Tibial nerve (tissue), 4 donors: ENCODE data around the gene AKNA.

Experiments
- EP300 ChIP-seq, 2 donors: sonication (generic); formaldehyde crosslinking; IDR thresholded peaks; one replicate each; pipeline ENCODE4 v1.6.1; 2017; ENCODE audit warnings: antibody characterized with exemption in 2 of 2, mild to moderate bottlenecking in 1 of 2
- POLR2A ChIP-seq, 2 donors: fragments of 450-650 bp; IDR thresholded peaks; one replicate each; pipeline ENCODE4 v1.6.1; 2017; ENCODE audit warnings: antibody characterized with exemption in 2 of 2, mild to moderate bottlenecking in 2 of 2, moderate library complexity in 2 of 2
- TF ChIP-seq, protein P1 (sequence below), 5 experiments: fragments of 200-600 bp in 3 of 5; fragments of 450-650 bp in 2 of 5; sonication (generic) in 3 of 5; IDR thresholded peaks; one replicate each; pipeline ENCODE4 v1.5.1; 2016 to 2019; ENCODE audit warnings: antibody characterized with exemption in 5 of 5, mild to moderate bottlenecking in 3 of 5, moderate library complexity in 2 of 5

DNA sequence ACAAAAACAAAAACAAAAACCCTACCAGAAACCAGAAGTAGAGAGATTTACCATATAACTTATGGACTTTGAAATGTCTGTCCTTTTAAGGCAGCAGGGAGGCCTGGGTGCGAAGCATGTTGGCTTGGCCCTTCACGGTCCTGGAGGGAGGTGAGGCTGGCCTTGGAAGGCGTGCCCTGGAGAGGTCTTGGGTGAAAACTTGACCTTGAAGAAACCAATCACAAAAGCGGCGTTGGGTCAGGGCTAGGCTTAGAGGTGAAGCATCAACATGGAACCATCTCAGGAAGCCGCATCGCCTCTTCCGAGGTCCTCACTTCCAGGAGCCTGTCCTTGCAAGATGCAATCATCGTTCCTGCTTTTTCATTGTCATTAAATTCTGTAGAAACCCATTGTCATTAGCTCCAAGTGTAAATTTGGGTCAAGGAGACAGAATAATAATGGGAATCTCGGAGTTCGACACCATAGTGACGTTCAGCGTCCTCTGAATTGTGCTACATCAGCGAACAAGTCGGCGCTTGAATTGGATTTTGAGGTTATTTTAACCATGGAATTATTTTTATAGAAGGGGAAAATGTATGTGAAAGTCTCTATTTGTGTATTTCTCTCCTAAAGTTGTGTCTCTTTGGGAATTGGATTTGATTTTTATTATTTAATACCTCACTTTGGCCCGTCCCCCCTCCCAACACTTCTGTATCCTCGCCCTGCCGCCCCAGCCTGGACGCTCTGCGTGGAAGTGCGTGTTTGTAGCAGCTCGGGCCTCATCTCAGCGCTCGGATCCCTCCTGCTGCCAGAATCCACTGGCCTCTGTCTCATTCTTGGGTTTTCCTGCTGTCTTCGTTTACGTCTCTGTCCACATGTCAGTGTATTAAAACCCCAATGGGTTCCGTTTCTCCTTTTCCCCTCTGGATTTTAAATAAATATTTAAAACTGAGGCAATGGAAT lies 75.9 kb downstream of the AKNA start:
- TF ChIP-seq, protein P1, sequence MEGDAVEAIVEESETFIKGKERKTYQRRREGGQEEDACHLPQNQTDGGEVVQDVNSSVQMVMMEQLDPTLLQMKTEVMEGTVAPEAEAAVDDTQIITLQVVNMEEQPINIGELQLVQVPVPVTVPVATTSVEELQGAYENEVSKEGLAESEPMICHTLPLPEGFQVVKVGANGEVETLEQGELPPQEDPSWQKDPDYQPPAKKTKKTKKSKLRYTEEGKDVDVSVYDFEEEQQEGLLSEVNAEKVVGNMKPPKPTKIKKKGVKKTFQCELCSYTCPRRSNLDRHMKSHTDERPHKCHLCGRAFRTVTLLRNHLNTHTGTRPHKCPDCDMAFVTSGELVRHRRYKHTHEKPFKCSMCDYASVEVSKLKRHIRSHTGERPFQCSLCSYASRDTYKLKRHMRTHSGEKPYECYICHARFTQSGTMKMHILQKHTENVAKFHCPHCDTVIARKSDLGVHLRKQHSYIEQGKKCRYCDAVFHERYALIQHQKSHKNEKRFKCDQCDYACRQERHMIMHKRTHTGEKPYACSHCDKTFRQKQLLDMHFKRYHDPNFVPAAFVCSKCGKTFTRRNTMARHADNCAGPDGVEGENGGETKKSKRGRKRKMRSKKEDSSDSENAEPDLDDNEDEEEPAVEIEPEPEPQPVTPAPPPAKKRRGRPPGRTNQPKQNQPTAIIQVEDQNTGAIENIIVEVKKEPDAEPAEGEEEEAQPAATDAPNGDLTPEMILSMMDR (IDR thresholded peaks at IDR 0.05) = no peak
- TF ChIP-seq EP300 (IDR thresholded peaks at IDR 0.05) (no peak), POLR2A (IDR thresholded peaks at IDR 0.05) (no peak)
